Amniotic epithelial cell (primary cell): ENCODE measurements around the gene FCER1G.

ENCODE experiments used
- DNase-seq: peaks from one replicate; pipeline ENCODE4 v3.0.0-alpha.2; 2010; ENCODE audit warnings: low read depth

Gene FCER1G

DNA sequence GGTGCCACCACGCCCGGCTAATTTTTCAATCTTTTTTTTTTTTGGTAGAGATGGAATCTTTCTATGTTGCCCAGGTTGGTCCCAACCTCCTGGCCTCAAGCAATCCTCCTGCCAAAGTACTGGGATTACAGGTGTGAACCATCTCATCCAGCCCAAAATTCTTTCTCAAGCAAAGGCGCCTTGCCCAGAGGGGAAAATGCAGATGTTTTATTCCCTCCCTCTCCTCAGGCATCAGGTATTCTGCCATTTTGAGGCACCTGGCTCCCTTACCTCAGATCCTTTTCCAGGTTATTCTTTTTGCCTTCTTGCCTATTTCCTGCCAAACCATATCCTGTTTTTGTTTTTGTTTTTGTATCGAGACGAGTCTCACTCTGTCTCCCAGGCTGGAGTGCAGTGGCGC lies 26.7 kb upstream of the FCER1G start:
- no peak for DNase-seq

DNA sequence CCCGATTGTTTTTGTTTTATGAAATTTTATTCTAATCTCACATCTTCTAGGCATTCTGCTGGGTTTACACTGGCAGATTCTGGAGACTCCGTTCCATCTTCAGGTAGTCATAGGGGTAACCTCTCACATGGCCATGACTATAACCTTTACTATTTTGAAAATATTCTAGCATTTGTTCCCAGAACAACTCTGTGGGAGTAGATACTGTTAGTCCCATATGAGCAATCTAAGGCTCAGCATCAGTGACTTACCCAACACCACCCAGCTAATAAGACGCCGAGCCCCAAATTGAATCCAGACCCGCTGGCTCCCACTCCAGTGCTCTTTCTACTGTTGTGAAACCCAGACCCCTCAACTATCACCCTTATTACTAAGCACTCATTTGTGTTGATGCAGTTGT lies 26.1 kb upstream of the FCER1G start:
- DNase-seq, result peak; percentile 70

DNA sequence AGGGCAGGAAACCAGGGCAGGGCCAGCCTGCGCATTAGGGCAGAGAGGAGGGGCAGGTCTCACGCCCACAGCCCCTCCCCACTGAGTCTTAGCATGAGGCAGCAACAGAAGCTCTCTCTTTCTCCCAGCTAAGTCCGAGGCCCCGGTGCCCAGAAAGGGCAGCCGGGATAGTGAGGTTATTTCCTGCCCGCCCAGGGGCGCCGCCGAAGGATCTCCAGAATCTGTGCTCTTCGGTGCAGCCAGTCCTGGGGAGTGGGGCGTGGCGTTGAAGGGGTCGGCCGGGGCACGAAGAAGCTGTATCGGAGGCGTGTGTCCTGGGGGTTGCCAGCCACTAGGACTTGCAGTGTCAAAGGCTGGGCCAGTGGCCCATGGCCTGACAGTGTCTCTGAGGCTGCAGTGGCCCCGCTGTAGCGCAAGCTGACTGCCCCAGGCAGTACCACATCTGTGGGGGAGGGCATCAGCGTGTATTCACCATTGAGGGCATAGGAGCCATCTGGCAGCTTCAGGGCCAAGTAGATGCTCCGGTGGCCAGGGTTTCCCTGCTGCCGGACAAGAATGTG lies 24.1 kb upstream of the FCER1G start:
- no peak for DNase-seq

DNA sequence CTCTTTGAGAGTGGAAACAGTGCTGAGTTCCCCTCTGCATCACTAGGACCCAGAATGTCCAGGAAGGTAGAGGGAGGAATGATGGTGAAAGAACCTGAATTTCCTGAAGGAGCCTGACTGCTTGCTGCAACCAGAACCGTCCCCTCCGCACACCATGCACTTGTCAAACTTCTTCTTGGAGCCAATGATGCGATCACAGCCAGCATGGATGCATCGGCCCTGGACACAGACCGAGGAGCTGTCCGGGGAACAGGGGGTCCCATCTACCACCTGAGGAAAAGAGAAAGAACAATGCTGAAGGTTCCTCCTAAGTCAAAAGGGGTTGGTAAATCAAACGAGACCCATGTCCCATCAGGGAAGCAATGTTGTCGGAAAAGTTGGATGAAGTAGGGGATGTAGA lies 23.1 kb upstream of the FCER1G start:
- DNase-seq, result no peak

DNA sequence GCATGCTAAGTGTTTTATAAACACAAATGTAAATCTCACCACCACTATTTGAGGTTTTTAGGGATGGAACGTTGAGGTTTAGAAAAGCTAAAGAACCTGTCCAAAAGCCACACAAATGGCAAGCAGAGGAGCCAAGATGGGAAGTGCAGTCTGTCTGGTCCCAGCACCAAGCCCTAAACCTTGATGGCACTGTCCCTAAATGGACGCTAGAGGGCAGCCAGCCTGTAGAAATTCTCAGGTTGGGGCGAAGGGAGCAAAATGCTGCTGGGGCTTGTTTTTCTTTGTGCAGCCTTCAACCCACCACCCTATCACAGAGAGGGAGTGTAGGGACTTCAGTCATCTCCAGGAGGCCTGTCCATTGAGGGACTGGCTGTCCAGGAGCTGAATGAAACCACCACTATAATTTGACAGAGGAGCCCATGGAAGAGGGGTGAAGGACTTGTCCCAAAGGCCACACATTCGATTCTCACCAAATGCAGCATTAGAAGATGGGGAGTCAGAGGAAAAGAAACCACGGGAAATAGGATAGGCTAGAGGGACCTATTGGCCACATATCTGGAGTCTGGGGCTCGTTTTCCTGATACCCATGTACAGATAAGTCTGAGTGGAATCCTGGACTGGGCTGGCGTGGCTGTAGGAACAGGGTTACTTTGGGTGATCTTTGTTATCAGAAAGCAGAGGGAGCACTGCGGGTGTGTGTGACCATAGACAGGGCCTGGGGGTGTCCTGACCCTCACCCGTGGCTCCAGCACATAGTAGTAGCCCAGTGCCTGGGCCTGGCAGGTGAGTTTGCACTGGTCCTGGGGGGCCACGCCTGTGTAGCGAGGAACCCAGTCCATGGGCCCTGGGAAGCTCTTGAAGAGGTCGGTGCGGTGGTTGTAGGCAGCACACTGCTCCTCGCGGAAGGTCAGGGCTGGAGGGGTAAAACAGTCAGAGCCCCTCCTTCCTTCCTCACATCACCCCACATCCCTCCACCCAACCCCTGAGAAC lies 22.3 kb upstream of the FCER1G start:
- peak; percentile 61 for DNase-seq

DNA sequence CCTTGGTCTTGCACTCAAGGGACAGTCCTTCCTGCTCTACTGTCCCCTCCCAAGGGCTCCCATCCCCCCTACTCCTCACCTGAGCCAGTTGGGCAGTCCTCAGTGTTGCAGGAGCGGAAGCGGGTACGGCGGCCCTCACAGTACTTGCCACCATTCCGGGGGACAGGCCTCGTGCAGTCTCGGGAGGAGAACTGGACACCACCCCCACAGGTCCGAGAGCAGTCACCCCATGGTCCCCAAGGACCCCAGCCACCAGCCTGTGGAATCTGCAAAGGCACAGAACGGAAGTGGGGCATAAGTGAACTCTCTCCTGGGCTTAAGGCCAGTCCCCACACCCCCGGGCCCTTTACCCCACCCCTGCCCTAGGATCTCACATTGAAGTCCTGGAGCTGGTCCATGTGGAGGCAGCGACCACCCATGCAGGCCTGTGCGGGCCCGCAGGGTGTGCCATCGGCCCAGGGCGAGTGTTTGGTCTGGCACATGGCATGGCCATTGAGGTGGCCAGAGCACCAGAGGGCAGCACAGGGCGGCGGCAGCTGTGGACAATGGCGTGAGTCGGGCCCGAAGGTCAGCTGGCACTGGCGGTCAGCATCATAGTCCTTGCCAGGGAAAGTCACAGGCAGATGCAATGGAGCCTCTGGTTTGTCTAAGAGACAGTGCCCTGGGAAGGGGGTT lies 21.4 kb upstream of the FCER1G start:
- no peak for DNase-seq

DNA sequence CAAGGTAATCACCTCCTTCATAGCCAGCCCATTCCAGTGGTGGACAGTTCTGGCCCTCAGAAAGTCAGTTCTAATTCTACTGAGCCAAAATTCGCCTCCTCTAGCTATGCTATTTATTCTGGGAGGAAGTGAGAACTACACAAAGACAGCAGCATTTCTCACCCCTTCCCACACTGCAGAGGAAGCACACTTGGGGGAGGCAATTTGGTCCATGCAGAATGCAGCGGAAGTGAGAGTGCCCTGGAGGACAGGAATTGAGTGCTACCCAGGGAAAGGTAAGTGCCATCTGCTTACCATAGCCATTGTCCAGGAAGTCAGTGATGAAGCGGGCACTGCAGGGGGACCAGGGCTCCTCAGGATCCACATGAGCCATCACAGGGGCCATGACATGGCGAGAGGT lies 19.9 kb upstream of the FCER1G start:
- DNase-seq, result no peak

DNA sequence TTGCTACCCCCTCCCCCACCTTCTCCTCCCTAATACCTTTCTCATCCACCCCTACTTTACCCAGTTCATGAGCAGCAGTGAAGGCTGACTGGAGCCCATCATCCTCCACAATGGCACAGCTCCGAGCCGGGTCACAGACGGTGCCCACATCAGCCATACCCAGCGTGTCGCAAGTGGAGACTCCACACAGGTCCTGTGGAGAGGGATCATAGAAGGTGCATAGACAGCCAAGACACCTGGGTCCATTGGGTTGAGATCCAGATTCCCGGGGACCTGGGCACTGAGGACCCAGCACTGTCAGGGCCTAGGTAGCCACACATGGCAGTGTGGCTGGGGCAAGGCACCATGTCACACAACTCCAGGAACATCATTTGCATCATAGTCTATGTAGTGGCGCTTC lies 19.0 kb upstream of the FCER1G start:
- no peak for DNase-seq

DNA sequence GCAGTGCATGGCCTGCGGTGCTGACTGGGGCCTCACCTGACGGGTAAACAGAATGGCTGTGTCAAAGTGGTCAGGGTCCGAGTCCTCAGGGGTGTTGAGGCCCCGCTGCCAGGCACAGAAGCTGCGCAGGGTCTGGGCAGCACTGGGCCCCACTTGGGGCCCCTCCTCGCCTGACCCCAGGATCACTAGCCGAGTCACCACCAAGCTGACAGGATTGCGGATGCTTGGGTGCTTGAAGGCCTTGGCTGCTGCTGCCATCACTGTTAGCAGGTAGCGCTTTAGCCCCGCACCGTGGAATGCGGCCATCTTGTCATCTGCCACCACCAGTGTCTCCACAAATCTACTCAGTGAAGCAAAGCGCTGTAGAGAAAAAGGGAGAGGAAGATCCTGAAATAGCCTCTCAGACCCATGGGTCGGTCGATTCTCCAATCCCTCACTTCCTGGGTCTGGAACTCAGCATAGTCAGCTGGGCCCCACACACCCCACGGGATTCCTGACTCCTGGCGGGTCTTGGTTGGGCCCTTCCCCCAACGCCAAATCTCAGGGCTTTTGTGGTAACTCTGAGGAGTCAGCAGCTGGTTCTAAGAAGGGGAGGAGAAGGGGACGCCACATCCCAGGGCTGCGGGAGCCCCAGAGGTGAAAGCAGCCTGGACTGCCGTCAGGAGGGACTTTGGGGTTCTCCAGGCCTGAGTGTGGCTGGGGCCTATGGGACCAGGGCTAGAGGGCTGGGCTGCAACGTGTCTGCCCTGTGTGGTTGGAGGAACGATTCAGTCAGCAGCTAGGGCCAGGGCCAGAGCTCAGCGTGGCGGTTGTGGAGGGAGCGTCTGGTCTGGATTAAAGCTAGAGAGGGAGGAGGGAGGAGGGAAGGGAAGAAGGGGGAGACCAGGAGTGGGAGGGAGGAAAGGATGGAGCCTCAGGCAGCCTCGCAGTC lies 18.3 kb upstream of the FCER1G start:
- DNase-seq, result peak; percentile 85

DNA sequence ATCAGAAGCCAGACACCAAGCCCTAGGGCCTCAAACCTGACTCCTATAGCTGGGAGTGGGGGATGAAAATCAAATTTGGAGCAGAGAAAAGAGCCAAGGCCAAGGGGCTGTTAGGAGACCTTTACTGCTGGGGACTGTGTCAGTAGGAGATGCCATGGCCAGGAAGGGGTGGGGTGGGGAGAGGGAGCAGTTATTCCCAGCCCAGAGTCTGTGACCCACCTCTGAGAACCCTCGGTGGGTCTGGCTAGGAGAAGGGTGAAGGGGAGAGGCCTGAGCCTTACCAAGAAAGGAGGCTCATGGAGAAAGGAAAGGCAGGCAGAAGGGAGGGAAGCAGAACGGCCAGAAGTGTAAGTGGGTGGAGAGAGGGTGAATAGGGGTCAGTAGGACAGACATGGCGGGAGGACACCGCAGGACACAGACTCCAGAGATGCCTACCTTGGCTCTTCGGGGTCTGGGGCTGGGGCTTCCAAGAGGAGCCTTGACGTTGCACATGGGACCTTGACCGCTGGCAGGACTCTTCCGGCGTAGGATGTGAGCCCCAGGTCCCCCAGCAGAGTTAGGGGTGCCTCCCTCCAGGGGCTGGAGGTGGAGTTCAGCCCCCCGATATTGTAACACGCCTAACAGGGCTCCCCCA lies 17.4 kb upstream of the FCER1G start:
- DNase-seq, result no peak

DNA sequence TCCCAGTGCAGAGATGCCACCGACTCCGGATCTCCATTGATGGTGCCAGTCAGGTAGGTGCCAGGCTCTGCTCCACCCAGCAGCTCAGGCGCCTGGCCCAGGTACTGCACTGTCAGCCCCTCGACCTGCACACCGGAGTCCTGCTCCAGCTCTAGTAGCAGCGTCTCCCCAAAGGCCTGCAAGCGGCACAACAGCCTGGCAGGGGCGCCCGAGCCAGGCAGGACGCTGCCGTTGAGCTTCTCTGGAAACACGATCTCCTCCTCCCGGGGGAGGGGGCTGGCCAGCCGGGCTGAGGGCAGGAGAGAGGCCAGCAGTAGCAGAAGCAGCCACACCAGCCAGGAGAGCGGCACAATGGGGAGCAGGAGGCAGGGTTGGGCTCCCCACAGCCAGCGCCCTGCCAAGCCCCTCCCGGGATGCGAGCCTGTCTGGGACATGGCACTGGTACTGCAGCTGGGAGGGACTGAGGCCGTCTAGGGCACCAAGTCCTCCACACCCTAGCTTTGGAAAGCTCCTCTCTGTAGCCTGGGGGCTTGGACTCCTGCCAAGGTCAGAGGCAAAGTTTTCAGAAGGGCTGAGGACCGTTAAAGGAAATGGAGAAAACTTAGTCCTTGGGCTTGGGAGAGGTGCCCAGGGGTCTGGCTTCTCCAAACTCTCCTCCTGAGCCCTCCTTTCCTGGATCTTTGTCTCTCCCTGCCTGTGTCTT lies 16.8 kb upstream of the FCER1G start:
- DNase-seq, result no peak

DNA sequence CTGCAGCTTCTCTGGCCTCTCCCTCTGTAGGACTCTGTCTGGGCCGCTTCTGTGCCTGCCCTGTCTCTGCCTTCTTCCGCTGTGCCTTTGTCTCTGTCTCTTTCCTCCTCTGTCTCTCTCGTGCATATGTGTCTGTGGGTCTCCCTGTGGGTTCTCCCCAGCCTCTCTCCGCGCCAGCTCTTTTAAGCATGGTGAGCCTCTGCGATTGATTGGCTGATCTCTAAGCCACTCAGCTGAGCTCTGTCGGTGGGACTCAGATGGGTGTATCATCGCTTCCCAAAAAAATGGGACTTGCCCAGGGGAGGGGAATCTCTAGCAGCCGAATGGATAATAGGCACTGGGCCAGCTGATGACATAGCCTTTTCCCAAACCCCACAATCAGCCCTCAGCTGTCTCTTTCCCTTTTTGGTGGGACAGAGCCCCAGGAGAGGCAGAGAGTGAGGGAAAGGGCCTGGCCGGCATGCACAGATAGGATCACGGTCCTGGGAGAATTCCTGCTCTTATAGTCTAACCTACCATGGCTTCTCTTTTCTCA lies 16.1 kb upstream of the FCER1G start, which contains the start of gene ADAMTS4:
TSS of gene ADAMTS4 (minus strand) at position 158 of the 535 bp plus-strand sequence. CDS start 427 bp downstream, outside the sequence.
- no peak for DNase-seq

DNA sequence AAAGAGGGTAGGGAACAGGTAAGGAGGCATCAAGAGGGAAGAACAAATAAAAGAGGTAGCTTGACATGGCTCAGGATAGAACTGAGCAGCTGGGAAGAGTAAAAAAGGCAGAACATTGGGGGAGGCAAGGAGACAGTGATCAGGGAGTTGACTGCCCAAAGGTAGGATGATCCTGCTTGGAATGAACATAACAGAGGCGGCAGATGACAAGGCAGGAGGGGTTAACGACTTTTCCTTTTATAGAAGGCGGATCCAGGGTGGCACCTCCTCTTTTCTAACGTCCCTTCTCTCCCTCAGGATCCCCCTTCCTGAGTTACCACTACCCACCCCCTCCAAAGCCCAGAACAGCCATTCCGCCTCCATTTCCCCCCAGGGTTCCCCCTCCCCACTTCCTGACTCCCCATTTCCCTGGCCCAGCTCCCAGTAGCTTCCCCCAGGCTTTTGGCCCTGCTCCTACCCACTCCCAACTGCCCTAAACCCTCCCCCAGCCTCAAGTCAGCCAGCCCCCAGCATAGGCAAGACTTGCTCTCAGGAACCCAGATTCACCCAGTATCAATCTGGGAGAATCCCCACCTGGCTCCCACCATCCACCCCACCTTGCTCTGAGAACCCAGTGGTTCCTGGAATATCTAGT lies 15.5 kb upstream of the FCER1G start:
- no peak for DNase-seq

DNA sequence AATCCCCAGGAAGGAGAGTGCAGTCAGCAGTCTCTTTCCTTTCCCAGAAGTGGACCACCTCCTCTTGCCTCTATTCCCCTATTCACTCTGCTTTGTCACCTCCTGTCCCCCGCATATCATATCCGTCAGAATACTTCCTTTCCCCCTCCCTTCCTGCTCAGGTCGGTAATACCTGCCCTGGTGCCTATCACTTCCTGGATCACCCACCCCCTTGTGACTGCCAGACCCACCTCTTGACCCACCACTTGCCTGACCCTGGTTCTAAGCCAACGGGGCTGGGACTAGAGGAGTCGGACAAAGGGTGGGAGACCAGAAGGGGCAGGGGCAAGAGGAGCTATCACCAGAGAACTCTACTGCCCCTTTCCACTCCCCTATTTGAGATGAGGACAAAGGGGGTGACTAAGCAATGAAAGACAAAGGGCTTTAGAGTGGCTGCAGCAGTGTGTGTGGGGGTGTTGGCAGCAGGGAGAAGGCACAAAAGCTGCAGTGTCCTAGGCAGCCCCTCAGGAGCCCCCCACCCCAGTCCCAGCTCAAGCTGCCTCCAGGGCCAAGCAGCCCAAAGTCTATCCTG lies 14.6 kb upstream of the FCER1G start:
- no peak for DNase-seq

DNA sequence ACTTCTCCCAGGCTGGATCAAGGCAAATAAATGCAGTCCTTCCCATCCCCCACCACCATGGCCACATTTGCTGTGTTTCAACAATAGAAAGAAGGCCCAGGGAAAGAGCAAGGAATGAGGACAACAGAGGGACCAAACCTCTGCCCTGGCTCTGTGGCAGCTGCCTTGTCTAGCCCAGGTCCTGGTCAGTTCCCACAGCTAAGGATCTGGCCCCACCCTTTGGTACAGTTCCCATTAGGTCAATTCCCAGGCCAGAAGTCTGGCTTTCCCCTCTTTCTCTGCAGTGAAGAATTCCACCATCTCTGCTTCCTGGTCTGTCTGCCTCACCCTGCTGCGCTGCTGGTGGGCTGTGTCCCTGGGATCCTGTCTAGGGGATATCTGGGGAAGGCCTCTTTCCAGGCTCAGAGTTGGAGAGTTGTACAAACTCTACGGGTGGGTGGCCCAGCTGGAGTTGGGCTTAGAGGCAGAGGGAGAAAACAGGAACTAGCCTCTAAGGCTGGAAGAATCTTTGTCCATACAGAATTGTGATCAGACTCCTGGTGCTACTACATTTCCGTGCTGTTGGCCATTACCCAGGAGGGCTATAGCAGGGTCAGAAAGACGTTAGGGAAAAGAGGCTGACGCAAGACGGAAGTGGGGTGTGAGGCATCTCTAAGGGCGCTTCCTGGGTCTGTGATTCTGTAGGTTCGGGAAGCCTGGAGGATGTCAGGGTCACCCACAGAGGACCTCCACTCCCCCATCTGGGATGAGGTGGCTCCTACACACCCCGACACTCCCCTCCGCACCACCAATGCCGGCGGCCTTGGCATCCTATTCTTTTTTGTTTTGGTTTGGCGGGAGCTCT lies 13.9 kb upstream of the FCER1G start:
- no peak for DNase-seq

DNA sequence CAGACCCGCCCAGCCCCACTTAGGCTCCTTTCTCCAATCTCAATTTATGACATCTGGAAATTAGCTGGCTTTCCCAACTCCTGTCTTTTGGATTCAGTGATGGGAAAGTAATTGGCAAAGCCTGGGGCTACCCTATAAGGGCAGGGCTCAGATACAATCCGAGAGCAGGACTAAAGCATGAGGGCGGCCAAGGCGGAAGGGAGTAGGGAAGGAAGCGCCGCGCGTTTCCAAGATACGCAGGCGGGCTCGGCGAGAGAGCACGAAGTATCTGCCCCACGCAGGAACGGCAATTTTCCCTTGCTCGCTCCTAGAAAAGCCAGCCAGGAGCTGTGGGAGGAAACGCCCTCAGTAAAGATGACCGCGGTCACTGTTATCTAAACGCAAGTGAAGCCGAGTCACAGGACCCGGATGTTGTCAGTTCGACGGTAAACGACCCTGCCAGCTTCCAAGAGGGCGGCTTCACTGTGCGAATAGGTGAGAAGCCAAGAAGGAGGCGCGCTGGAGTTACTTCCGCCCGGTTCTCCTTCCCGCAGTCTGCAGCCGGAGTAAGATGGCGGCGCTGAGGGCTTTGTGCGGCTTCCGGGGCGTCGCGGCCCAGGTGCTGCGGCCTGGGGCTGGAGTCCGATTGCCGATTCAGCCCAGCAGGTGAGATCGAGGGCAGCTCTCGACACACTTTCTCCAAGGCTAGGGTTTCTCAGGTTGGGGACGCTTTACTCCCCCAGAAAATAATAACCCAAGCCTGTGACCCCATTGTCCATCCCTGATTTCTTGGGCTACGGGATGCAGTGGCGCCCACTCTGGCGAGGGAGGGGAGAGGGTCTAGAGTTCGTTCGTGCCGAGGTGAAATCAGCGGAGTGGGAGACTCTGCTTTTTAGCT lies 13.0 kb upstream of the FCER1G start, which contains the start of gene NDUFS2:
TSS of gene NDUFS2 (plus strand) at position 532 of the 877 bp plus-strand sequence. CDS start at position 551, 19 bp downstream.
- DNase-seq, result peak; percentile 99

DNA sequence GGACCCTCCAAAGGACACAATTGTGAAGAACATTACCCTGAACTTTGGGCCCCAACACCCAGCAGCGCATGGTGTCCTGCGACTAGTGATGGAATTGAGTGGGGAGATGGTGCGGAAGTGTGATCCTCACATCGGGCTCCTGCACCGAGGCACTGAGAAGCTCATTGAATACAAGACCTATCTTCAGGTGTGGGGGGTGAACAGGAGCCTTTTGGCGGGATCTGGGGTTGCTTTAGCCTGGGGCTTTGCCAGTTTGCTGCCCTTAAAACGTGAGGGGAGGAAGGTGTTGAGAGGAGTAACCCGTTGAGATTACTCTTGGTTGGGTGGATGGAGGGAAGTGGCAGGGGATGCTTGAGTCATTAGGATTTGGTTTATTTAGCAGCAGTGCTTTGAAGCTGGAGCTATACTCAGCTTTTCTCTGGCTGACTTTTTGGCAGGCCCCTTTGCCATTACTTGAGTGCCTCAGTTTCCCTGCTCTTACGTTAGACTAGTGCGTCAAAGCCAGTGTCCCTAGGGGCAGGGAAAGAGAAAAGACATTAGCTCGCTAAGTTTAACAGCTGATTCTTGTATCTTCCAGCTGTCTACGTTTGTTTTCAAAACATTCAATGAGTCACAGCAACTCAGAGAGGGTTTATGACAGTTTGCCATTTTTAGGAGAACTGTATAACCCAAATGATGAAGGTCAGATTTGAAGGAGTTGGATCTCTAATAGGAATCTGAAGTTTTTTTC lies 8.5 kb upstream of the FCER1G start:
- peak; percentile 37 for DNase-seq
